GM18526 (cell line): ENCODE data around the gene NDUFA12.

Experiments
- POLR2A ChIP-seq: IDR thresholded peaks from 3 replicates; pipeline ENCODE4 v1.6.1; 2011; ENCODE audit not compliant: insufficient read length; ENCODE audit errors: extremely low read depth

Gene NDUFA12

GRCh38 chr12:94988471-94988870 lies 15.0 kb downstream of the NDUFA12 start:
- no peak for TF ChIP-seq POLR2A

DNA sequence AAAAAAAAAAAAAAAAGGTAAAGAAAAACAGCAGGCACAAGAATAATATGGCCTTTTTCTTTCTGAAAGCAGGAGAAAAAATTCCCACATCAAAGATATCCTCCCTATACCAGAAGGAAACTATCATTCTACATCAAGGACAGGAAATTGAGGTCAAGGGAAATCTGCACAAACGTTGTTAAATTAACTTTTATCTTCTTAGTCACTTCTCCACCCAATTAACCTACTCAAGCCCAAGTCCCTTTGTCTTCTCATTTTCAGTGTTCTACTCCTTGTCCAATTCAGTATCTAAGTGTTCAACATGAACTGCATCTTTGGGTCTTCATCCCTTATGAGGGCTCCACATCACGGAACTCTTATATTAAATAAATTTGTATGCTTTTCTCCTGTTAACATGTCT lies 15.7 kb downstream of the NDUFA12 start:
- no peak for TF ChIP-seq POLR2A

DNA sequence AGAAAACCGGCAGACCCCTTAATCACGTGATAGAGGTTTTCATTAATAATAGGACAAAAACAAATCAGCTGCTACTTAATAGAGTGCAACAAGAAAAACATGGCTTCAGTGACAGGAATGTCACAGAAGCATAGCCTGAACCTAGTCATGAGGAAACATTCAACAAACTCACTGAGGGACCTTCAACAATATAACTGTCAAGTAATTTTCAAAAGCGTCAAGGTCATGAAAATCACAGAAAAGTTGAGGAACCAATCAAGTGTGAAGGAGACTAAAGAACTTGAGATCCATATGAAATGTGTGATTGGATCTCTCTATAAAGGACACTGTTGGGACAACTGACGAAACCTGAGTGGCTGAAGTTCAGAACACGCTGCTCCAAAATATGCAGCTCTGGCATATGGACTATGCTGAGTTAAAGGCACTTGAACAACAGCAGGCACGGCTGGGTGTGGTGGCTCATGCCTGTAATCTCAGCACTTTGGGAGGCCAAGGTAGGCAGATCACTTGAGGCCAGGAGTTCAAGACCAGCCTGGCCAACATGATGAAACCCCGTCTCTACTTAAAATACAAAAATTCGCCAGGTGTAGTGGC lies 16.3 kb downstream of the NDUFA12 start:
- no peak for TF ChIP-seq POLR2A

DNA sequence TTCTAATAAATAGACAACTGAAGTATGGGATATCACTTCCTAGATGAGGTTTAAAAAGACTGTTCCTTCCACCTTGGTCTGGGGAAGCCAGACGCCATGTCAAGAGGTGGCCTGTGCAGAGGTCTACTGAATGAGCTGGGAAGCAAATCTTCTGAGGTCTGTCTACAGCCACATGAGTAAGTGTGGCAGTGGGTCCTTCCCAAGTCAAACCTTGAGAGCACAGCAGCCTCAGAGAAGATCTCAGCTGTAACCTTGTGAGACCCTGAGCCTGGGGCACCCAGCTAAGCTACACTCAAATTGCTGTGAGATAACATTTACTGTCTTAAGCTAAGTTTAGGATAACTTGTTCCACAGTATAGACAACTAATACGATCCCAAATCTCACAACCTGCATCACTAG lies 20.2 kb downstream of the NDUFA12 start:
- TF ChIP-seq POLR2A: no peak

DNA sequence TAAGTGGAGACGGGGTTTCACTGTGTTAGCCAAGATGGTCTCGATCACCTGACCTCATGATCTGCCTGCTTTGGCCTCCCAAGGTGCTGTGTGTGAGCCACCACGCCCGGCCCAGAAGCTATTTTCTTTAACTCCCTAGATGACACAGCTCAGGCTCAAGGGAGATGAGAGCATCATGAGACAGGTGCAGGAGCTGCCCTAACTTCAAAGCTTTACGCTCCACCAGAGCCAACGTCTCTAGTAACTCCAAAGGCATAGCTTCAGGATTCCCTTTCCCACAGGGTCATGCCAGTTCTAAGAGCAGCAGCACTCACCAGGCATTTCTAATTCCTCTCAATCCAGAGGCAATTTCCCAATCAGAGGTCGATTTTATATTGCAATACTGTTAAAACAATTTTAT lies 21.0 kb downstream of the NDUFA12 start:
- no peak for TF ChIP-seq POLR2A

- TF ChIP-seq POLR2A: no peak
Measured at GRCh38 chr12:94980577-94980976, 22.9 kb downstream of the NDUFA12 start.

GRCh38 chr12:94979941-94980340 lies 23.6 kb downstream of the NDUFA12 start:
- no peak for TF ChIP-seq POLR2A

DNA sequence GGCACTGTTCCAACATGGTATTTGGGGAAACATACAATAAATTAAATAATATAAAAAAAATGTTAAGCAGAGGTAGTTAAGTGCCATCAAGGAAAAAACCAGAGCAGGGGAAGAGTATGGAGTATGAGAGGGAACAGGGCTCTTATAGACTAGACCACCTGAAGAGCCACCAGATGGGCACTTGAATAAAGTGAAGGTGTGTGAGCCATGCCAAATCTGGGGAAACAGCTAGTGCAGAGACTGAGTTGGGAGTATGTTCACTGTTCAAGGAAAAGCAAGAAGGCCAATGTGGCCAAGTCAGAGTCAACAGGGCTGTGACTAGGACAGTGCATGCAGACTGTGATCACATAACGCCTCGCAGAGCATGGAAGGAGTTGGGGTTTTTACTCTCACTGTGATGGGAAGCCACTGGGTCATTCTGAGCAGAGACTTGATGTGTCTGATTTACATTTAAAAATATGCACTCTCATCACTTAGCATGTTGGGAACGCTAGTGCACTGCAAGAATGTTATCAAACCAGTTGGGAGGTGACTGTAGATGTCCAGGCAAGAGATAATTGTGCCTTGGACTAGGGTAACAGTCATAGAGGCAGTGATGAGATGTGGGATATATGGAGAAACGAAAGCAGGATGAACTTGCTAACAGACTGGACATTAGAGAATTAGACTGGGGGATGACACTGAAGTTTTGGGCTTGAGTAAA lies 25.6 kb downstream of the NDUFA12 start:
- TF ChIP-seq POLR2A: no peak

- TF ChIP-seq POLR2A: no peak
Measured at GRCh38 chr12:94973221-94973620, 30.3 kb downstream of the NDUFA12 start.

DNA sequence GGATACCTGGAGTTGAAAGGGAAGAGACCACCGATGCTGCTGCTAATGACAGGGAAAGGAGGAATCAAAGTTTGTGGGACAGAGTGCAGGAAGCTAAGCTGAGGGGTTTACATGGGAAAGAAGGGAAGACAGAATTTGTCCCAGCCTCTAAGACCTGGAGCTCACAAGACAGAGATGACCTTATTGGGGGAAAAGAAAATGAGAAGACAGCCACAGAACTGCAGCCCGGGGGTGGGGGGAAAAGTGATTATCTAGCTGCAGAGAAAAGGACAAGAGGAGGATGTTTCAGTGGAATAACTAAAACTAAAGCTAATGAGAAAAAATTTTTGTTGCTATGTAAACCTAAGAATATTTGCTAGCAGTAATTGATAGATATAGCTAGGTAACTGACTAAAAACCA lies 30.7 kb downstream of the NDUFA12 start:
- TF ChIP-seq POLR2A: no peak

- no peak for TF ChIP-seq POLR2A
Measured at GRCh38 chr12:94971923-94972322, 31.6 kb downstream of the NDUFA12 start.

DNA sequence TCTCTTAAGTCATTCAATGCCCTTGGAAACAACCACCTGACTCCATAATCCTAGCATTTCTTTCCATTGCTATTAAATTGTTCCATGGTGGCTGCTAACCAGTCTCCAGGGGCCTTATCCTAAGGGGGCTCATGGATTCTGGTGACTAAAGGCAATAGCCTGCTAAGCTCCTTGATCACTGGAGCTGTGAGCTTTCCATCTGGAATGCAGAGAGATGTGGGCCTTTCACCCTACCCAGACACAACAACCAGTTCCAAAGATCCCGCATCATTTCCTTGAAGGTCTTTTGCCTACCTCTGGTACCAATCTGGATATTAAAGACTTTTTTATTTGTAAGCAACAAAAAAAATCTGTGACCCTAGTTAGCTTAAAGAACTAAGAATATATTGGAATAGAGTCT lies 32.9 kb downstream of the NDUFA12 start:
- no peak for TF ChIP-seq POLR2A

GRCh38 chr12:94969424-94969823 lies 34.1 kb downstream of the NDUFA12 start:
- TF ChIP-seq POLR2A: no peak

GRCh38 chr12:94965982-94966630 lies 37.4 kb downstream of the NDUFA12 start:
- no peak for TF ChIP-seq POLR2A

DNA sequence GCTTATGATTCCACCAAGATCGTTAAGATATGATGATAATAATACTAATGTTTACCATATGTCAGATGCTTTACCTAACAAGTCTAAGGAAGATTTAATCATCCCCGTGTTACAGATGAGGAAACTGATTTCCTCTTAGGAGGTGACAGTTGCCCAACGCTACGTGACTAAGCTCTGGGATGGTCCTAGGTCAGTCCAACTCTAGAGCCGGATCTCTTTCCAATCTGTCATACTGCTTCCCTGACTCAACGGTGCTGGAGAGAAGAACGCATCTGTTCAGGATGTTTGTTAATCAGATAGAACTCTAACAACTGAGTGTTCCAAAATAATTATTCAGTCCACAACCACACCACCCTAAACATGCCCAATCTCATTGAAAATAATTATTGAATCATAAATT lies 39.8 kb downstream of the NDUFA12 start:
- no peak for TF ChIP-seq POLR2A

- no peak for TF ChIP-seq POLR2A
Measured at GRCh38 chr12:94962670-94963069, 40.8 kb downstream of the NDUFA12 start.

DNA sequence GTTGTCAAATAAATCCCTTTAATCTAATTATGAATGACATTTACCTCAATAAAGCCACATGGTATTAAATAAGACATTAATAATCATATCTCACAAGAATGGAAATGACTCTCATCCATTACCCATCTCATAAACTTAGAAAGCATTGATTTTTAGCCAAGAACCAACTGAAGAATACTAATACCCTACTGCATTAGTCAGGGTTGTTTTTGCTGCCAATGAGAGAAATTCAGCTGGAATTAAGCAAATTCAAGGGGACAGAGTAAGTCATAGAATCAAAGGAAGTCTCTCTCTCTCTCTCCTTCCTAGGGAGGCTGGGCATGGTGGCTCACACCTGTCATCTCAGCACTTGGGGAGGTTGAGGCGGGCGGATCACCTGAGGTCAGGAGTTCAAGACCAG lies 41.6 kb downstream of the NDUFA12 start:
- no peak for TF ChIP-seq POLR2A

- no peak for TF ChIP-seq POLR2A
Measured at GRCh38 chr12:94961256-94961824, 42.2 kb downstream of the NDUFA12 start.
